HEK293 (cell line): ENCODE data around the gene CRY2.

Experiments used
- CTCF ChIP-seq: fragments of 450-650 bp; formaldehyde crosslinking; IDR thresholded peaks from 2 replicates; pipeline ENCODE4 v1.5.1; 2016; ENCODE audit warnings: missing biosample characterization, missing genetic modification characterization
- OVOL3 ChIP-seq: fragments of 450-650 bp; formaldehyde crosslinking; IDR thresholded peaks from 2 replicates; pipeline ENCODE4 v1.5.1; 2016; ENCODE audit warnings: missing biosample characterization, missing genetic modification characterization
- ZBTB1 ChIP-seq: fragments of 450-650 bp; formaldehyde crosslinking; IDR thresholded peaks from 2 replicates; pipeline ENCODE4 v1.5.1; 2016; ENCODE audit warnings: missing biosample characterization, missing genetic modification characterization
- ZBTB11 ChIP-seq: fragments of 450-650 bp; formaldehyde crosslinking; conservative IDR thresholded peaks from 2 replicates; pipeline ENCODE4 v1.5.1; 2016; ENCODE audit warnings: low read depth, missing biosample characterization, missing genetic modification characterization
- ZNF280C ChIP-seq: fragments of 450-650 bp; formaldehyde crosslinking; IDR thresholded peaks from 2 replicates; pipeline ENCODE4 v1.5.1; 2016; ENCODE audit warnings: missing biosample characterization, missing genetic modification characterization
- ZNF404 ChIP-seq: fragments of 450-650 bp; formaldehyde crosslinking; IDR thresholded peaks from 2 replicates; pipeline ENCODE4 v1.5.1; 2017; ENCODE audit warnings: missing biosample characterization, missing genetic modification characterization
- ZNF514 ChIP-seq: fragments of 450-650 bp; formaldehyde crosslinking; IDR thresholded peaks from 2 replicates; pipeline ENCODE4 v1.5.1; 2016; ENCODE audit warnings: missing biosample characterization, missing genetic modification characterization
- ZNF549 ChIP-seq: fragments of 450-650 bp; IDR thresholded peaks from 2 replicates; pipeline ENCODE4 v1.5.1; 2018; ENCODE audit warnings: missing biosample characterization, missing genetic modification characterization, mild to moderate bottlenecking, inconsistent platforms, moderate library complexity
- ZNF596 ChIP-seq: fragments of 450-650 bp; IDR thresholded peaks from 2 replicates; pipeline ENCODE4 v1.5.0; 2018; ENCODE audit warnings: missing biosample characterization, mild to moderate bottlenecking, missing genetic modification characterization, moderate library complexity
- ZNF626 ChIP-seq: fragments of 450-650 bp; sonication (Bioruptor Pico); formaldehyde crosslinking; IDR thresholded peaks from 2 replicates; pipeline ENCODE4 v1.5.1; 2018; ENCODE audit warnings: missing biosample characterization, missing genetic modification characterization, inconsistent platforms
- ZNF704 ChIP-seq: fragments of 450-650 bp; formaldehyde crosslinking; IDR thresholded peaks from 2 replicates; pipeline ENCODE4 v1.5.1; 2016; ENCODE audit warnings: missing biosample characterization, missing genetic modification characterization
- ZNF776 ChIP-seq: fragments of 450-650 bp; formaldehyde crosslinking; IDR thresholded peaks from 2 replicates; pipeline ENCODE4 v1.5.0; 2017; ENCODE audit warnings: missing biosample characterization, missing genetic modification characterization, borderline replicate concordance

GRCh38 chr11:45899086-45899447, 51.8 kb downstream of the CRY2 start:
- TF ChIP-seq CTCF (tag by site-specific recombination) (no peak), ZBTB11 (tag by site-specific recombination) (no peak), ZNF776 (tag by site-specific recombination) (no peak), OVOL3 (no peak), ZNF280C (tag by site-specific recombination) (no peak), ZNF549 (tag by site-specific recombination) (no peak), ZNF404 (no peak), ZNF704 (no peak), ZNF596 (tag by site-specific recombination) (no peak), ZNF514 (tag by site-specific recombination) (no peak), ZNF626 (tag by site-specific recombination) (no peak), ZBTB1 (tag by site-specific recombination) (no peak)
